ENCODE data around the gene INPP4A. TPM values are rescaled to one million over a fixed set of nuclear protein-coding genes. Genes with fewer than 3 reads are reported as not detected.

INPP4A gene
- total RNA-seq, 4 donors from 2014 or later = 22.8 to 35.8 (median 25.4) TPM

GRCh38 chr2:98503481-98504105, 58.9 kb downstream of the INPP4A start:
- no peak overlapping the region for H3K4me3 ChIP-seq
- H3K9me3 ChIP-seq = no peaks in the 10 kb centered on the region
- TF ChIP-seq POLR2AphosphoS5 (IDR thresholded peaks at IDR 0.05) = no peak
- no peak for TF ChIP-seq POLR2A (IDR thresholded peaks at IDR 0.05)
- H3K4me1 ChIP-seq = peaks cover 28 to 61% (median 43%) of the 10 kb centered on the region in 4 donors
- in situ Hi-C loops (cut with MboI; ENCODE audit: low pct_ligation_motif_present in 1 of 4, low pct_unique_long_range_greater_than_20kb in 1 of 4, low sequenced_read_pairs in 3 of 4) (loop anchor here in 1 of 4 donors (25.0 kb wide), 1 partner anchor 91 kb away; no protein-coding TSS in a partner anchor), intact Hi-C loops (cut with DNase I; ENCODE audit: low total_unique reads) (no loop called here)
- H3K36me3 ChIP-seq = no peaks in the 10 kb centered on the region
- DNase-seq = no peak
- H3K27me3 ChIP-seq = no peaks in the 10 kb centered on the region
- H3K27ac ChIP-seq = peak overlapping the region; percentile 68 to 73 (median 72)
- WGBS, 2 donors (ENCODE audit: low coverage in 1 of 2) = 88% methylated on average over 2 of the region's 2 CpGs; no CpG with 5 or more reads in 1 of the 2 donors

GRCh38 chr2:98504381-98505109, 59.9 kb downstream of the INPP4A start:
- in situ Hi-C loops (cut with MboI; ENCODE audit: low pct_ligation_motif_present in 1 of 4, low pct_unique_long_range_greater_than_20kb in 1 of 4, low sequenced_read_pairs in 3 of 4) (loop anchor here in 1 of 4 donors (25.0 kb wide), 1 partner anchor 92 kb away; no protein-coding TSS in a partner anchor), intact Hi-C loops (cut with DNase I; ENCODE audit: low total_unique reads) (no loop called here)
- WGBS, 2 donors (ENCODE audit: low coverage in 1 of 2) = 61 to 67% methylated on average over 7 to 8 of the region's 8 CpGs
- DNase-seq = no peak
- Histone ChIP-seq H3K4me1 (peaks cover 28 to 61% (median 41%) of the 10 kb centered on the region in 4 donors), H3K27me3 (no peaks in the 10 kb centered on the region), H3K27ac (peak overlapping the region; percentile 68 to 73 (median 72)), H3K36me3 (no peaks in the 10 kb centered on the region), H3K4me3 (no peak overlapping the region), H3K9me3 (no peaks in the 10 kb centered on the region)
- no peak for TF ChIP-seq CTCF (IDR thresholded peaks at IDR 0.05)
- no peak for TF ChIP-seq POLR2A (IDR thresholded peaks at IDR 0.05)
- no peak for TF ChIP-seq POLR2AphosphoS5 (IDR thresholded peaks at IDR 0.05)
- TF ChIP-seq EP300 (IDR thresholded peaks at IDR 0.05; ENCODE audit: low read depth) = no peak

GRCh38 chr2:98505311-98505808, 60.7 kb downstream of the INPP4A start:
- 23 to 46% methylated on average over 5 to 7 of the region's 7 CpGs for WGBS, 2 donors (ENCODE audit: low coverage in 1 of 2)
- H3K4me1 ChIP-seq = peaks cover 28 to 60% (median 41%) of the 10 kb centered on the region in 4 donors
- H3K4me3 ChIP-seq = no peak overlapping the region
- DNase-seq = peak; percentile 57
- H3K27ac ChIP-seq = peak overlapping the region; percentile 68 to 73 (median 72)
- no peaks in the 10 kb centered on the region for H3K27me3 ChIP-seq
- no peaks in the 10 kb centered on the region for H3K36me3 ChIP-seq
- H3K9me3 ChIP-seq = no peaks in the 10 kb centered on the region
- intact Hi-C loops (cut with DNase I; ENCODE audit: low total_unique reads) = no loop called here
- in situ Hi-C loops (cut with MboI; ENCODE audit: low pct_ligation_motif_present in 1 of 4, low pct_unique_long_range_greater_than_20kb in 1 of 4, low sequenced_read_pairs in 3 of 4) = loop anchor here in 1 of 4 donors (25.0 kb wide), 1 partner anchor 93 kb away; no protein-coding TSS in a partner anchor
- TF ChIP-seq POLR2AphosphoS5 (IDR thresholded peaks at IDR 0.05) (peak in 1 of 3 donors; percentile 12), CTCF (IDR thresholded peaks at IDR 0.05) (no peak), POLR2A (IDR thresholded peaks at IDR 0.05) (peak; percentile 15), EP300 (IDR thresholded peaks at IDR 0.05; ENCODE audit: low read depth) (no peak)

GRCh38 chr2:98505971-98506664, 61.5 kb downstream of the INPP4A start:
- Histone ChIP-seq H3K27ac (peak overlapping the region; percentile 68 to 73 (median 72)), H3K36me3 (no peaks in the 10 kb centered on the region), H3K9me3 (no peaks in the 10 kb centered on the region), H3K4me1 (peaks cover 28 to 60% (median 41%) of the 10 kb centered on the region in 4 donors), H3K4me3 (no peak overlapping the region), H3K27me3 (no peaks in the 10 kb centered on the region)
- in situ Hi-C loops (cut with MboI; ENCODE audit: low pct_ligation_motif_present in 1 of 4, low pct_unique_long_range_greater_than_20kb in 1 of 4, low sequenced_read_pairs in 3 of 4) (loop anchor here in 1 of 4 donors (25.0 kb wide), 1 partner anchor 94 kb away; no protein-coding TSS in a partner anchor), intact Hi-C loops (cut with DNase I; ENCODE audit: low total_unique reads) (no loop called here)
- no peak for TF ChIP-seq POLR2A (IDR thresholded peaks at IDR 0.05)
- TF ChIP-seq POLR2AphosphoS5 (IDR thresholded peaks at IDR 0.05) = no peak
- TF ChIP-seq CTCF (IDR thresholded peaks at IDR 0.05) = no peak
- DNase-seq = no peak
- 52 to 81% methylated on average over 2 to 7 of the region's 7 CpGs for WGBS, 2 donors (ENCODE audit: low coverage in 1 of 2)
